ENCODE measurements around the gene MACIR. TPM values are rescaled to one million over a fixed set of nuclear protein-coding genes. Genes with fewer than 3 reads are reported as not detected.
"Not testable (repeated sequence)": the region's sequence is repeated elsewhere in the genome, so short reads cannot be mapped to it uniquely, and the experiment has no call there.

Gene MACIR
- total and polyA plus RNA-seq, 3 donors from 2014 or later: 12.8 to 21.6 (median 18.4) TPM

- intact Hi-C loops (cut with DNase I; ENCODE audit: low total_unique reads): no loop called here
- no peak overlapping the region for H3K27ac ChIP-seq
- no peaks in the 10 kb centered on the region for H3K4me1 ChIP-seq
- no peaks in the 10 kb centered on the region for H3K27me3 ChIP-seq
- no peak overlapping the region for H3K4me3 ChIP-seq
- WGBS, 2 donors: 32 to 33% methylated on average over 2 of the region's 2 CpGs
- no peaks in the 10 kb centered on the region for H3K36me3 ChIP-seq (ENCODE audit: low read depth, missing control alignments)
- H3K9me3 ChIP-seq: no peaks in the 10 kb centered on the region
- no peak for DNase-seq
- TF ChIP-seq POLR2A (IDR thresholded peaks at IDR 0.05) (no peak), CTCF (IDR thresholded peaks at IDR 0.05) (no peak)
Observed at GRCh38 chr5:103216137-103216536, 42.4 kb upstream of the MACIR start.

GRCh38 chr5:103216697-103217096 is 41.9 kb upstream of the MACIR start:
- no peak overlapping the region for H3K4me3 ChIP-seq
- H3K4me1 ChIP-seq: no peaks in the 10 kb centered on the region
- no peaks in the 10 kb centered on the region for H3K36me3 ChIP-seq (ENCODE audit: low read depth, missing control alignments)
- TF ChIP-seq CTCF (IDR thresholded peaks at IDR 0.05) (no peak), POLR2A (IDR thresholded peaks at IDR 0.05) (no peak)
- no peaks in the 10 kb centered on the region for H3K27me3 ChIP-seq
- H3K9me3 ChIP-seq: no peaks in the 10 kb centered on the region
- DNase-seq: no peak
- 68 to 76% methylated on average over 2 of the region's 2 CpGs for WGBS, 2 donors
- intact Hi-C loops (cut with DNase I; ENCODE audit: low total_unique reads): no loop called here
- no peak overlapping the region for H3K27ac ChIP-seq

GRCh38 chr5:103217101-103217500 is 41.5 kb upstream of the MACIR start:
- no peaks in the 10 kb centered on the region for H3K36me3 ChIP-seq (ENCODE audit: low read depth, missing control alignments)
- no peaks in the 10 kb centered on the region for H3K4me1 ChIP-seq
- DNase-seq: no peak
- H3K4me3 ChIP-seq: no peak overlapping the region
- intact Hi-C loops (cut with DNase I; ENCODE audit: low total_unique reads): no loop called here
- no peaks in the 10 kb centered on the region for H3K9me3 ChIP-seq
- no peaks in the 10 kb centered on the region for H3K27me3 ChIP-seq
- H3K27ac ChIP-seq: no peak overlapping the region
- no peak for TF ChIP-seq POLR2A (IDR thresholded peaks at IDR 0.05)
- no peak for TF ChIP-seq CTCF (IDR thresholded peaks at IDR 0.05)

GRCh38 chr5:103218164-103218563 is 40.4 kb upstream of the MACIR start:
- intact Hi-C loops (cut with DNase I; ENCODE audit: low total_unique reads): no loop called here
- H3K27me3 ChIP-seq: no peaks in the 10 kb centered on the region
- no peak overlapping the region for H3K27ac ChIP-seq
- no peaks in the 10 kb centered on the region for H3K9me3 ChIP-seq
- 69 to 77% methylated on average over 5 of the region's 5 CpGs for WGBS, 2 donors
- no peak overlapping the region for H3K4me3 ChIP-seq
- TF ChIP-seq CTCF (IDR thresholded peaks at IDR 0.05) (no peak), POLR2A (IDR thresholded peaks at IDR 0.05) (no peak)
- no peaks in the 10 kb centered on the region for H3K36me3 ChIP-seq (ENCODE audit: low read depth, missing control alignments)
- DNase-seq: no peak
- no peaks in the 10 kb centered on the region for H3K4me1 ChIP-seq

- H3K27me3 ChIP-seq; H3K4me3 ChIP-seq; H3K36me3 ChIP-seq (ENCODE audit: low read depth, missing control alignments); H3K27ac ChIP-seq; DNase-seq; intact Hi-C loops (cut with DNase I; ENCODE audit: low total_unique reads); H3K9me3 ChIP-seq; H3K4me1 ChIP-seq: not testable (repeated sequence)
- WGBS, 2 donors: 88 to 91% methylated on average over 2 of the region's 2 CpGs
Observed at GRCh38 chr5:103219074-103219473, 39.5 kb upstream of the MACIR start.
